GM18517 (cell line): Measurements from ENCODE around the gene PTPRG.

Source experiments
- ATAC-seq: cut with Tn5 transposase; IDR thresholded peaks from one replicate; pipeline ENCODE4 v1.9.1; 2021; ENCODE audit warnings: mild to moderate bottlenecking, moderate library complexity; ENCODE audit not compliant: unreplicated experiment

The PTPRG gene

DNA sequence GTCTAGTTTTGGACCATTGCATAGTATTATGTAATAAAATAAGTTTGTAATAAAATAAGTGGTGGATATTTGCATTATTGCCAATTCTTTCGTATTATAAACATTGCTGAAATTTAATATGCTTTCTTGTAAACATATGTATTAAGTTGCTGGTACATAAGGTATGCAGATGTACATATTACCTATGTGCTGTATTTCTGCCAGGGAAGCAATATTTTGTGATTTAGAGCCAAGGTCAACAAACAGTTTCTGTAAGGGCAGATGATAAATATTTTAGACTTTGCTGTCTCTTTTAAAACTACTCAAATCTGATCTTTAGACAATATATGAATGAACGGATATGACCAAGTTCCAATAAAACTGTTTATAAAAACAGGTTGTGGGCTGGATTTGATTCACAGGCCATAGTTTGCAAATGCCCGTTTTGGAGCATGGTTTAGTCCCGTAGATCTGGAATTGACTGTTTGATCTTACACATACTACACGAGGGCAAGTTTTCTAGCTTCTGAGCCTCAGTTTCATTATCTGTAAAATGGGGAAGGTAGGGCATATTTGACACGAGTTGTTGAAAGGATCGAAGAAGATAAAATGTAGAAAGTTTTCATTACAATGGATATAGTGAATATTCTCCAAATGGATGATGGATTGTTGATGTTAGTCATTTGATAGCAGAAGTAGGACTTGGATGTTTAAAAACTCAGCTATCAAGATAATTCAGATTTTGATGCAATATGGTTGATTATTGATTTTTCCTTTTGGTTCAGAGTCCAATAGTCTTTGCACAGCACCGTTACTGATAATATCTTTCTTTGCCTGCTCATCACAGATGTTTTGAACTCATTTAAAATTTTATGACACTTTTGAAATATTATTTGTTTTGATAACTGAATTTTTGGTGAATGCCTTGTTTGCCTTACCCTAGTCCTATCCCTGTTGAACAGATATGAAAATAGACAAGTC is 417.4 kb downstream of the PTPRG start:
- no peak for ATAC-seq

DNA sequence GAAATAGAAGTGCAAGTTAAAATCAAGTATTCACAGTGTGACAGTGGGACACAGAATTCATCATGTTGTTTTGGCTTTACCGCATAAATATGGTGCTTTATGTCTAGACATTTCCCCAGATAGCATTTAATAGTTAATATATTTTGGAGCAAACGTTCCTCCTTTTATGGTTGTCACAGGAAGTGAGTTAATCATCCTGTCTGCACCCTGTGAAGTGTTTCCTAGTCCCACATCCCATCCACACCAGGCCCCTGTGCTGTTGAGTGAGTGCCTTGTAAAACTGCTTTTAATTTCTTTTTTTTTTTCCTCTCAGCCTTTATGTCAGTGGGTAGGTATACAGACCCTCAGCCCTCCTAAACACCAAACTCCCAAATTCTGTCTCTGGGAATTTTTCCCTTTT is 418.3 kb downstream of the PTPRG start:
- ATAC-seq: no peak

DNA sequence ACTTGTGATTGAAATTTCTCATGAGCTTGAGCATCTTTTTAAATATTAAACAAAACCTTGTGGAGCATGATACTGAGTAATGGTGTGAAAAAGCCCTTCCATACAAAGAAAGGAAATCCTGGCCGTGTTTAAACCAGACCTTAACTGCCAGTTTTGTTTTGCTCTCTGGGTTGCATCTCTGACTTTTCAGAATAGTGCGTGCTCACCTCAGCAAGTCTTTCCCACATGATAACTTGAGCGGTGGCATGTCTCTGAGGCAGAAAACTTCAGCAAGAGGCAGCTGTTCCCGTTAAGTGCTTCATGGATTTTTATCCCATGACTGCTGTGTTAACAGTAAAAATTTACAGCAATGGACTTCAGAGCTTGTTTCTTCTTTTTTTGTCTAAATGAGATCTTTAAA is 418.7 kb downstream of the PTPRG start:
- ATAC-seq: no peak

DNA sequence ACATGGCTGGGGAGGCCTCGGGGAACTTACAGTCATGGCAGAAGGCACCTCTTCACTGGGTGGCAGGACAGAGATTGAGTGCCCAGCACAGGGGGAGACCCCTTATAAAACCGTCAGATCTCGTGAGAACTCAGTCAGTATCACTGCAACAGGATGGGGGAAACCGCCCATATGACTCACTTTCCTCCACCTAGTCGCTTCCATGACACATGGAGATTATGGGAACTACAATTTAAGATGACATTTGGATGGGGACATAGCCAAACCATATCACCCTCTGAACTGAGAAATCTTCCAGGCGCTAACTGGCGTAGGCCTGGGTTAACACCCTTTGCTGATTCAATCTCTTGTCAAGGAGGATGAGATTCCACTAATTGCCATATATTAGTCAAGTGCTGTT is 419.7 kb downstream of the PTPRG start:
- no peak for ATAC-seq

DNA sequence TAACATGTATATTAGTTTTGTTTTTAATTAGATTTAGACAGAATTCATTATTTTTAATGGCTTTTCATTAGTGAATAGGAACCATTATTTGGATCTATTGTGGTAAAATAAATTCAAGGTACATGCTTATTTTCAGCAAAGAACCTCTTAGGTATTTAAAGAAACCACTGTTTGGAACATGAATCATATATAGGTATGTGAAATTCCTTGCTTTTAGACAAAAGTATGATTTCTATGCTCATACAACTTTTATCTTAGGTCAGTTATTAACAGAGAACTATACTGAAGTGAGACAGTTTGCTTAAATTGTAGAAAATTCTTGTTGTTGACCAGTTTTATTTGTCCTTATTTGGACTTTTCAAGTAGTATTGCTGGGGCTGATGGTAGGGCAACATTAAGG is 422.1 kb downstream of the PTPRG start:
- no peak for ATAC-seq

DNA sequence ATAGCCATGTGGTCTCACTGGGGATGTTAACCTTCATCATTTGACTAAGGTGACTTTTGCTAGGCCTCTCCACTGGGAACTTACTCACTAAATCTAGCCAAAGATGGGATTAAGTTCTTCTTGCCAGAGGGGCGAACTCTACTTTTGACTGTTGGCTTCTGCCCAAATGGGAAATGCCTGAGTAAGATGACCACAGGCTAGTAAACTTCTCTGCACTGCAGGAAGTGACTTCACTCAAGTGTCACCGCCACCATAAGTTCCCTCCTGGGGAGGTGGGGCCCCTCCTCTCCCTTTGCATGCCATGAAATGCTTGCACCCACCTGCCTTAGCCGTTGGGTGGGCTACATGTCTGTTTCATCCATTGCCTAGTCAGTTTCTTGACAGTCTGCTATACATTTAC is 423.6 kb downstream of the PTPRG start:
- no peak for ATAC-seq

DNA sequence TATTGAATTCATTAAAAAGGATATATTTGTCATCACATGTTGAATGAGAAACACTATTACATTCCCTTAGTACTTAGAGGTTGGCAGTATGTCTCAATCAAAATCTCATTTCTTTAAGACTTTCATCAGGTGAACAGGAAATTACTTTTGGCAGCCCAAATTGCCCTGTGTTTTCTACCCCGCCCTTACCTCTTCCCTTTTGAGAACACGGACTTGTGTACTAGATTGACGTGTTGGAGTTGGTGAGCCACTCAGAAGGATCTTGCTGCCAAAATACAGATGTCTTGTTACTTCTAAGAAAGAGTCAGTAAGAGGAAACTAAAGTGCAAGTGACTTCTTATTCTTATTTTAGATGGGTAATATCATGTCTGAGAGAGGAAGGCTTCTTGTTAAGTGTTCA is 425.1 kb downstream of the PTPRG start:
- ATAC-seq: no peak

DNA sequence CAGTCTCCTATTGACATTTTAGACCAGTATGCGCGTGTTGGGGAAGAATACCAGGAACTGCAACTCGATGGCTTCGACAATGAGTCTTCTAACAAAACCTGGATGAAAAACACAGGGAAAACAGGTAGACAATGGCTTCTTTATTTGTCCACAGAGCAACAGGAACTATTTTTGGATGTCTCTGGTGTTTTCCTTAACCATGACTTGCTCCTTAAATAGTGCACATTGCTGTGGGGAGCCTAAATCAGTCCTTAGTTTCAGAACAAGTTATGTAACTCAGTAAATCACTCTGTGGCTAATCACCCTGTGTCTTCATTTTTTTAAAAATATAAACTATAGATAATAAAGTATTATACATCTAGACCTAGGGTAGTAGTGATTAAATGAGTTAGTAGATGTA is 428.3 kb downstream of the PTPRG start:
- no peak for ATAC-seq

DNA sequence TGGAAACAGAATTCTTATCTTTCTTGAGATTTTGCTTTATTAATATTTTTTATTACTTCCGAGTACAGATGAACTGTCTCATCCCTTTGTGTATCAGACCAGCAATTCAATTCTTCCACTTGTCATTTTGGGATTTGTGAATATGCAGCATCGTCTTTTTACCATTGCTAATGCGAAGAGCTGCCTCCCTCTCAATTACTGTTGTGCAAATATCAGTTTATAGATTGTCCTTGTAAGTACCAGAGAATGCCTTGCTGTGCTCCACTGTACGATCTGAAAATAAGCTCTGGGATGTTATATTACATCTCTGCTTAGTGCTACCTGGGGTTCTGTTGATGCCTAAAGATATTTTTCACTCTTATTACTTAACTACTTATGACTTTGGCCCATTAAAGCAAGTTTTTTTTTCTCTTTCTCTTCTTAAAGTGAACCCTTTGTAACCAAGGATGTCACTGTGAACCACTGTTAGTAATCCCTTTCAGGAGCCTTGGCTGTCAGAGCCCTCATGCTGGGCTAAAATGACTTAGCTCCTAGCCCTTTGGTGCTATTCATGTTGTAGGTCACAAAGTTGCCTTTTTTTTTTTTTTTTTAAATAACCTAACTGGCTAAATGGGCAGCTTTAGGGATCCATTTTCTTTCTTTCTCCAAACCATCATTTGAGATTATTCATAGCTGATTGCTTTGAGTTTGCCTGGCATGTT is 429.1 kb downstream of the PTPRG start:
- no peak for ATAC-seq

DNA sequence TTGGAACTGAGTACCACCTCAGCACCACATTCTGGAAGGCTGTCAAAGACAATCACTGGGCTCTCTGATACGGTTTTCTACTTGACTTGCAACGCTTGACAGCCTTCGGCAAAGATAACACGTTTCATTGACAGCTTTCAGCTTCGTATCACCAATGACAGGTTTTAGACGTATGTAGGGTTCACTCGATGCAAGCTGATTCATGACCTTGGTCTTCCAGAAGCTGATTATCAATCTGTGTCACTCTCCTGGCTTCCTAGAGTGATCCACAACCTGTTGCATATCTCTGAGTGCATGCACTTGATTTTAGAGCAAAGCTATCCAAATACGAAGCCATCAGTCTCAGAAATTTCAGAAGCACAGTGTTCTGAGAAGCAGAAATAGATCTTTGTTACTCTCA is 430.3 kb downstream of the PTPRG start:
- ATAC-seq: no peak

DNA sequence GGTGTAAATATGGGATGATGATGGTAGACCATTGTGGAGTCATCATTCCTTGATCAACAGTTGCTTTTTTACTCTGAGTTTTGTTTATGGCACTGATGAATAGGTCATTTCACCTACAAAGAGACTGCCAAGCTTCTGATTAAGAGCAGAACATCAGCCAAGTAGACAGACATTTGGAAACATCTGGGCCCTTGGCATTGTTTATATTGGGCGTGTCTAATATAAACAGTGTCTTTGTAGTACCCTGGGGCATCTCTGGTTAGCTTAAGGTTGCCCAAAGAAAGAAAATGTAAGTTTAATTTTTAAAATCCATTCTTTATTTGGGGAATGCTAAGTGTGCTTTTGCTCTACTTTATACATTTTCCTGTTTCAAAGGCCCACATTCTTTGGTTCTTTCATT is 435.0 kb downstream of the PTPRG start:
- no peak for ATAC-seq

DNA sequence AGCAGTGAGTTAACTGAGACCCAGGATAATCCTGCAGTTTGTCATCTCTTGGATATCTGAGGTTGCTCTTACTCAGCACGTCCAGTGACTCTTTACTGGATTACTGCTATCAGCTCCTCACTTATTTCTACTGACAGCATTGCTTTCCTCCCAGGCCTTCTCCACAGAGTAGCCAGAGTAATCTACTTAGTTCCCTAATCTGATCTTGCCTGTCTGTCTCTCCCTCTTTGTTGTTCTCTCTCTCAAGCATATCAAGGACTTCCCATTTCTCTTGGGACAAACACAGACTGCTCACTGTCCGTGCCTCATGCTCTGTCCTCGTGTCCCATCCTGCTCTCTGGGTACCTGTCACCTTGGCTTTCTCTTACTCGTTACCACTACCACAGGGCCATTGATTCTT is 435.7 kb downstream of the PTPRG start:
- no peak for ATAC-seq

DNA sequence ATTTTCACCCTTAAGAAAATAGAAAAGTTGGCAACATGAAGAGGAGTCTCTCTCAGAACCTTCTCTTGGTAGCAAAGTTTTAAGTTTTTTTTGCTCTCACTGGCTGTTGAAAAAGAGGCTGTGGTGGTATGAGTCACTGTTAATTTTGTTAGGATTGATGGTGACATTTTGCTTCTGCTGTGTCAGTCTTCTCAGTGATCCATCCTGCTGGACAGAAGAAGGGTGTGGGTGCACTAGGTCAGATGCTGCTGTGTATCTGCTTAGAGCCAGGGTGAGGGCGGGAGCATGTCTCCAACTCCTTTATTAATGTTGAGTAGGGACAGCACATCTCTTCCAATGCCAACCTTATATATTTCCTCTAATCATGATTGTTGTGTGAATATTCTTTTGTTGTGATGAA is 442.5 kb downstream of the PTPRG start:
- ATAC-seq: no peak

DNA sequence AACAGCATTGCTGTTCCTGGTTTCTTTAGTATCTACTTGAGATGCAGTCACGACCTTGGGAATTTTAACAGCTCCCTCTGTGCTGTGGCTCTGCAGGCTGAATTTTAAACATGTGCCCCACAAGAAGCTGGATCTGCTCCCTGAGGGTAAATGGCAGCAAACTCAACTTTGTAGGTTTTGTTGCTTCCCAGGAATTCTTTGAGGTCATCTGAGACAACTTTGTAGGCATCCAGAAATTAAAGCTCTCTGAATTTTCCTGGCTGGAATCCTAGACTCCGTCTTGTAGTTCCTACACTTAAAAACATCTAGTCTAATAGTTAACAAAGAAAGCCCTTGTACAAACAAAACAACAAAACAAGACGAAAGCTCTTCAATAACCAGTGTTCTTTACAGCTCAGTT is 445.7 kb downstream of the PTPRG start:
- no peak for ATAC-seq

DNA sequence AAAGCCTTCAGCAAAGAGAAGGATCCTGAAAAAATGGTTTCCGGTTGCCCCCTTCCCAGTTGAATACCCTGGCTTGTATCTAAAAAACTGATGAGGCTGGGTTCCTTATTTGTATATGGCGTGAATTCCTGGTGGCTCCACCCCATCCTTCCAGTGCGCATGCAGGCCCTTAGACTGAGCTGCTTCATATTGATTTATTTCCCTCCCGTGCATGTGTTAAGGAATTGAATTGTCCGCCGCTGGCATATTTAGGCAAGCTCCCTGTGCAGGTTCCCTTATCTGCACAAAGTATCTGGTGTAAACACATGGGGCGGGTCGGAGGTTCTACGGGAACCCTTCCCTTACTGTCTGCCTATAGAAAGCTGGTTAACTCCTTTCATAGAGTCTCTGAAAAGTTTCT is 449.6 kb downstream of the PTPRG start:
- ATAC-seq: no peak

DNA sequence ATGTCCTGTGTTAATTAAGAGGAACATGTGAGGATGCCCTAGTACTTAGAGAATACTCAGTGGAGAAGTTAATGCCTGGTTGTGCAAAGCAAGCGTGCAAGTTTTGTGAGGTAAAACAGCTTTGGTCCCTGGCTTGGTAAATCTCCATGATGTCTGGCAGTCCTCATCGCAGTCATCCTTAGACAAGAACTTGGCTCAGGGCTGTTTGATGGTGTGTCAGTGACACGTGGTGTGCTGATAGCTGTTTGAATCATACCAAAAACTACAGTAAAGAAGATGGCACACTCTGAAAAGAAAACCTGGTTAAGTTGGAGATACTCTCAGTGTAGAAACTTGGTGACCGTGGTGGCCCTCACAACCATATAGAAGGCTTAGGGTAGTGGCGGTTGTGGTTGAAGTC is 450.3 kb downstream of the PTPRG start:
- ATAC-seq: no peak

DNA sequence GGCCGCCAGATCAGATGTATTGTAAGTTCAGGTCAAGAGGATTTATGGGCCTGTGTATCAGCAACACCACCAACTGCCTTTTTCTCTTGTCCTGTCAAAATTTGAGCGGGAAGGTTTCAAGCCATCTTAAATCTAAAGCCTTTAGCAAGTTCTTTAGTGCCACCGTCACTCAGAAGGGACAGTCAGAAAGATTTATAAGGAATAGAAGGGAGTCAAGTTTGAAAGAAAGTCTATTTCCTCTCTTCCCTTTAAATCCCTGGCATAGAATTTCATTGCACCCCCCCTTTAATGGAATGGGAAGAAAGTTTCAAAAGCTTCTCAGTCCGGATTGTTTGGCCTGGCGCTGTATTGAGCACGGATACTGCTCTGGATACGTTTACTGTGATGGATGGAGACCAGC is 452.6 kb downstream of the PTPRG start:
- ATAC-seq: no peak

DNA sequence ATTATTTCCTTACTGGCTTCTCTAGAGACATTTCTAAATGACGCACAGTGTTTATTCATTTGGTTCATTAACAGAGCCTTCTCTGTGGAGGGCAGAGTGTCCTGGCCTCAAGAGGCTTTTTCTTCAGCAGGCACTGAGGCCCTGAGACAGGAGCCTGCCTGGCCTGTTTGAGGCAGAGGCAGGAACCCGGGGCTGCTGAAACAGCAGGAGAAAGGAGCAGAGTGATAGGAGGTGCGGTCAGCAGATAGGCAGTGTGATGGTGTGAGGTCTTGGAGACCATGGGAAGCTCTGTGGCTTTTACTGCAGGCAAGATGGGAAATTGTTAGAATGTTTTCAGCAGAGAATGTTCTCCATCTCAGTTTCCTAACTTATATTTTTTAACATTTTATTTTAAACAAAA is 453.7 kb downstream of the PTPRG start:
- ATAC-seq: no peak

DNA sequence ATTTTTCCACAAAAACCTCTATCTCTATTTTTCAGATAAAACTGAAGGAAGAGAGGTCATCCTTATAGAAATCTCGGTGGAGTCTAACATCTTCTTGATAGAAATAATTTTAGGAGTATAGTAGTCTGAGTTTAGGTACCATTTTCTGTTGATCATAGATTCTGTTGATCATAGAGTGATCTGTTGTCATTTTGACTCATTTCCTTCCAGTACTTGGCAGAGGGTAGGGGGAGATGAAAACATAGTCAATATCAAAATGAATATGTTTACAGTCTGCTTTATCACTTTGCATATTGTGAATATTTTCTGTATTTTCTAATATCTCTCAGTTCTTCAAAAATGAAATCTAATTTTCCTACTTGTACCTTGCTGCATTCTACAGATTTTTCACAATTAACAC is 458.5 kb downstream of the PTPRG start:
- ATAC-seq: no peak

DNA sequence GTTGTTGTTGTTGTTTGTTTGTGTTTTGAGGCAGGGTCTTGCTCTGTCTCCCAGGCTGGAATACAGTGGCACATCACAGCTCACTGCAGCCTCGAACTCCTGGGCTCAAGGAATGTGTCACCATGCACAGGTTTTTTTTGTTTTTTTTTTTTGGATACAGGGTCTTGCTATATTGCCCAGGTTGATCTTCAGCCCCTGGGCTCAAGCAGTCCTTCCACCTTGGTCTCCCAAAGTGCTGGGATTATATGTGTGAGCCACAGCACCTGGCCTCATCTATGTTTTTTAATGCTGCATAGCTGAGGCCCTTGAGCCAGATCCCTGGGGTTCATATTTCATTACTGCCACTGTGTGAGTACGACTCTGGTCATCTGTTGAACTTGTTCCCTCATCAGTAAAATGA is 459.3 kb downstream of the PTPRG start:
- ATAC-seq: no peak

DNA sequence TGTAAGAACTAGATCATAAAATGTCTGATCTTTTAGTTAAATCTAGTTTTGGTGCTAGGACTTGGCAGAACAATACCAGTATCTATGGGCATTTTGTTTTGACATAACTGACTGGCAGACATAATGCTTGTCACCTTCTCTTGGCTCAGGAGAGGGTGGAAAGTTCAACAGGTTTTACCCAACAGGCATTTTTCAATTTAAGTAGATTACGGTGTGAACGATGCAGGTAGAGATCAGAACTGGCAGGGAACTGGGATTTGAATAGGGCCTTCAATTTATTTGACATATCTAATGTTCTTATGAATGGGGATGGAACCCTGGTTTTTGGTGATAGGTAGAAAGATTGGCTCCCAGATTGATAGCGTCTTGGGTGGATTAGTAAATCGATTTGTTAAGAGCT is 460.9 kb downstream of the PTPRG start:
- no peak for ATAC-seq

DNA sequence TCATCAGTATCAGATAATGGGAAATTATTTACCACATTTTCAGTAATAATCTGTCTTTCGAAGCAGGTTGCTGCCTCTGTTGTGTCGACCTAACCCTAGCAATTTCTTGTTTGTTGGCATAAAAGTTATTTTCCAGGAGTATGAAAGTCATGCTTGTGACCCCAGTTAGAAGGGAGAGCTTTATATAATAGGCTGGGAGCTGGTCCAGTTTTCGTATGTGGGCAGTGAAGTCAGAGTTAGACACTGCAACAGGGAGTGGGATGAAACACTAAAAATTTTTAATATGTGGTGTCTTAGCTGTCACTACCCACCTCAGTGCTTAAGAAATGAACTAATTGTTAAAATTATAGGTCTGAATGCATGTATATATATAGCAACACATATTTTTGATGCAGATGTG is 463.5 kb downstream of the PTPRG start:
- ATAC-seq: no peak
